ENCODE data around the gene AGBL5.

AGBL5 gene, protein sequence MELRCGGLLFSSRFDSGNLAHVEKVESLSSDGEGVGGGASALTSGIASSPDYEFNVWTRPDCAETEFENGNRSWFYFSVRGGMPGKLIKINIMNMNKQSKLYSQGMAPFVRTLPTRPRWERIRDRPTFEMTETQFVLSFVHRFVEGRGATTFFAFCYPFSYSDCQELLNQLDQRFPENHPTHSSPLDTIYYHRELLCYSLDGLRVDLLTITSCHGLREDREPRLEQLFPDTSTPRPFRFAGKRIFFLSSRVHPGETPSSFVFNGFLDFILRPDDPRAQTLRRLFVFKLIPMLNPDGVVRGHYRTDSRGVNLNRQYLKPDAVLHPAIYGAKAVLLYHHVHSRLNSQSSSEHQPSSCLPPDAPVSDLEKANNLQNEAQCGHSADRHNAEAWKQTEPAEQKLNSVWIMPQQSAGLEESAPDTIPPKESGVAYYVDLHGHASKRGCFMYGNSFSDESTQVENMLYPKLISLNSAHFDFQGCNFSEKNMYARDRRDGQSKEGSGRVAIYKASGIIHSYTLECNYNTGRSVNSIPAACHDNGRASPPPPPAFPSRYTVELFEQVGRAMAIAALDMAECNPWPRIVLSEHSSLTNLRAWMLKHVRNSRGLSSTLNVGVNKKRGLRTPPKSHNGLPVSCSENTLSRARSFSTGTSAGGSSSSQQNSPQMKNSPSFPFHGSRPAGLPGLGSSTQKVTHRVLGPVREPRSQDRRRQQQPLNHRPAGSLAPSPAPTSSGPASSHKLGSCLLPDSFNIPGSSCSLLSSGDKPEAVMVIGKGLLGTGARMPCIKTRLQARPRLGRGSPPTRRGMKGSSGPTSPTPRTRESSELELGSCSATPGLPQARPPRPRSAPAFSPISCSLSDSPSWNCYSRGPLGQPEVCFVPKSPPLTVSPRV

DNA sequence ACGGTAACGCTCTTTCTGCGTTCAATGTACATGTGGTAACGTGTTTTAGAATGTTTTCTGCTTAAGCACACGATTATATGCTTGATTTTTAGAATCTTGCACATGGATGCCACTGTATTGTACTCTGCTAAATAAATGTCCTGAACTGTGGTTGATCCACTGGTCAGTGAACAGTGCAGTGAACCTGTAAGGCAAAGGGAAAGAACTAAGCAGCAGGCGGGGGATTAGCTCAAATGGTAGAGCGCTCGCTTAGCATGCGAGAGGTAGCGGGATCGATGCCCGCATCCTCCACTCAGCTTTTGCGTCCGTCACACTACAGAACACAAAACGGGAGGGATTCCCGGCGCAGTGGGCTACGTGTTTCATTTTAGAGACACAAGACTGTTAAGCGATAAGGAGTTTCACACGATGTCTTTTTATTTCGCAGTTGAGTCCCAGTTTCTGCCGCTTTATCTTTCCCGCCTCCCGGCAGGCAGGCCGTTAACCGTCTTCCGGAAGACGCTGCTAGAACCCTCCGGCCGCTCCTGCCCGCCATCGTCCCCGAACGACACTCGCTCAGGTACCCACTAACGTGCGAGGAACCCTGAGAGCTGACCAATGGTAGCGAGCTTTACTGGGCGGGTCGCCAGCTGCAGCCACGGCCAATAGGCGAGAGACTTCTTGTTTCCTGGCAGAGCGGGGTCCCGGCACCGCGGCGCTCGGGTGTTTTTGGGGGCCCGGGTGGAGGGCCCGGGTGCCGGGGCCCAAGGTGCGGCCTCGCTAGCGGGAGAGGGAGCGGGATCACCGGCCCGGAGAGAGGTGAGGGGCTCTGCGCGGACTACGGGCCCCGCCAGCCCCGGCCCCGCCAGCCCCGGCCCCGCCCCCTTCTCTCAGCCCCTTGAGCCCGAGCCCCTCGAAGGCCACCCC lies at the start of gene AGBL5:
TSS of gene AGBL5 (plus strand) at position 673 of the 906 bp plus-strand sequence. CDS start 1,291 bp downstream, outside the sequence.
- peak; percentile 80 to 82 for DNase-seq (ENCODE audit: low read depth in 2 of 2)

DNA sequence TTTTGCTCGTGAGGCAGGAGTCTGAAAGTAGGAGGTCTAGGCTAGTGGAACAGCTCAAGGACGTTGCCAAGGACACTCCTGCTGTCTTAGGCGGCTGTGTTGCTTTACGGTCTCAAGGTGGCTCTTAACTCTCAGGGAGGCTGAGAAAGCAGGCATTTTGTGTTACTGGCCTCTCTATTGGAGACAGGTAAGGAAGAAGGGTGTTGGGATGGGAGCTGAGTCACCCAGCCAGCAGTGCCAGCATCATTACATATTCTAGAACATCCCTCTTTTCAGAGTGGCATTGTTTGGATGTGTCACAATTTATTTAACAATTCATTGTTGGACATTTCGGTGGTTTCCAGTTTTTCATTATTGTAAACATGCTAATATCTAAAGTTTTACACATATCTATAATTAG lies 49.5 kb upstream of the AGBL5 start:
- no peak for DNase-seq (ENCODE audit: low read depth in 2 of 2)

DNA sequence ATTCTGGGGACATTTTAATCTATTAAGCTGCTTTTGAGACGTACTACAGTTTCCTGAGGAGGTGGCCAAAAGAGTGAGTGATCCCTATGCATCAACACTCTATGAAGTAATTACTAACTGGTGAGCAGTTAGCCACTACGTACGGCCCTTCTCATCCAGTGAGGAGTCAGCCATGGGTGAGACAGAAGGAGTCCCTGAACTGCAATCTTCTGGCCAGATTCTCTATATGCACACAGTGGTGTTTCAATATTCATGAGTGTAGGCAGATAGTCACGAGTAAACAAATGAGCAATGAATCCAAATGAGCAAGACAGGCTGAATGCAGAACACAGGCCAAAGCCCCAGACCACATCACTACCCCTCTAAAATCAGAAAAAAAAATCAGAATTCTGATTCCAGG lies 48.5 kb upstream of the AGBL5 start:
- DNase-seq (ENCODE audit: low read depth in 2 of 2): no peak

DNA sequence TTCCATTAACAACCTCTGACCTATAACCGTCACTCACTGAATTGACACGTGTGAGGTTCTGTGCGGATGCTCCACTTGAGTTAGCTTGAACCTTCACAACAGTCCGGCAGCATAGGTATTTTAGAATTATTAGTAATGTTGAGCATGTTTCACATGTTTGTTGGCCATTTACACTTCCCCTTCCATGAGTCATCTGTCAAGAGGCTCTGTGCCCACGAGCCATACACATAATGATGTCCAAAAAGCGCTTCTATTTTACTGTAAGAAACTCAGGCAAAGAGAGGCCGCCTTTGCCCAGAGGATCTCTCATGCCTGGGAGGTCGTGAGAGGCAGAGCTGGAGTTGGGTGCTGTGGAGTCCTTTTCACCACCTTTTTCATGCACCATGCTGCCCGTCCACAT lies 47.6 kb upstream of the AGBL5 start:
- DNase-seq (ENCODE audit: low read depth in 2 of 2): no peak

DNA sequence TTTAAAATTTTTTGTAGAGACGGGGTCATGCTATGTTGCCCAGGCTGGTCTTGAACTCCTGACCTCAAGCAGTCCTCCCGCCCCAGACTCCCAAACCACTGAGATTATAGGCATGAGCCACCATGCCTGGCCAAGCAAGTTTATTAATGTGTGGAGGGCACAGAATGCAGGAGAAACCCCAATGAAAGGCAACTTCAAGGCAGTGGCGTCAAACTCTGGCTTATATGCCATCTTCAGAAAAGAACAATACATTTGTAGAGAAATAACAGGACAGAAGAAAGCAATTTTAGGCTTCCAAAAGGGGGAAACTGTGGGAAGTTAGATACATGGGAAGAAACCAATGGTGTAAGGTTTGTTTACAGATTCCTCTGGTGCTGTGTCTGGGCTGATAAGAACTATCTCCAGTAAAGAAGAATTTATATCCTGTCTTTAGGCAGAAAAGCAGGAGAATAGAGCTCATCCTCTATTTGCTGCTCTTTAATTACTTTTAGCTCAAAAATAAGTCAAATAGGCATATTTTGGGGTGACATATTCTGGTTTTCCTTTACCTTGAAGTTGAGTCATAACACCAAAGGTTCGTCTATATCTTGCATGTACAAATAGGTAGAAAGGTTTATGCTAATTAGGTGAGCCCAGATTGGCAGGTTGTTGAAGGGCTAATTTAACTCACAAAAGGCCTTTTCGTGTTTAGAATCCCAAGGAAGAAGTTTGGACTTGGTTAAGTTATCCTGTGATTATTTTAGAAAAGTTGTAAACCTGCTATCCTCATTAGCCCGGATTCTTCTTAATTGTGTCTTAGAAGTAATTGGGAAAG lies 44.7 kb upstream of the AGBL5 start:
- DNase-seq (ENCODE audit: low read depth in 2 of 2): no peak

DNA sequence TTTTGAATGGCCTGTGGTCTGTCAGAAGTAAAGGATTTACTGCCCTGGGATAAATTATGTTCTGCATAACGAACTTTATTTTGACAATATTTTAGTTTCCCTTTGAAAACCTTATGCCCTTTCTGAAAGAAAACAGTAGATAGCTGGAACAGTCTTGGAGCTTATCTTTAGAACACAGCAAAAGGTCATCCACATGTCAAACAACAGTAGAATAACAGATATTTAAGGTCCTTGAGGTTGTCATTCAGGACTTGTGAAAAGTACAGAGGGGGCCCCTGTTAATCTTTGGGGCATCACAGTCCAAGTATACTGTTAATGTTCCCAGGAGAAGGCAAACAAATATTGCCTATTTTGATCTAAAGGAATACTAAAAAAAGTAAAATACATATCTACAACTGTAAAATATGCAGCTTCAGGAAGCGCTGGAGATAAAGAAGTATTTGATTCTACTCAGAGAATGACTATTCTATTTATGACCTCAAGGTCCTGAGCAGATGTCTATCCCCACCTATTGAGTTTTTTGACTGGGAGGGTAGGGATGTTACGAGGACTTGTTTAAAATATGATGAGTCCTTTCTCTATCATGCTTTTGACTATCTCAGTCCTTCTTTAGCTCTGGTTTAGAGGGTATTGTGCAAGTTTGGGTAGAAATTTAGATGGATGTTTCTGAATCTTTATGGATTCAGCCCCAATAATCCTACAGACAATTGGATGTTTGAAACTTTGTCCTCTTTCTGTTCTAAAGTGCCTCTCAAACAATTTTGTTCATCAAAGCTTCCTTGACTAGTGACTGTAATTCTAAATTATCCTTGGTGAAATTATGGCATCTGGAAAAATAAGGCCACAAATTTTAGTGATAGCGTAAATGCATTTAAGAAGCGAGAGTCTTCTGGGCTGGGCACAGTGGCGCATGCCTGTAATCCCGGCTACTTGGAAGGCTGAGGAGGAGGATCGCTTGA lies 43.8 kb upstream of the AGBL5 start:
- no peak for DNase-seq (ENCODE audit: low read depth in 2 of 2)

DNA sequence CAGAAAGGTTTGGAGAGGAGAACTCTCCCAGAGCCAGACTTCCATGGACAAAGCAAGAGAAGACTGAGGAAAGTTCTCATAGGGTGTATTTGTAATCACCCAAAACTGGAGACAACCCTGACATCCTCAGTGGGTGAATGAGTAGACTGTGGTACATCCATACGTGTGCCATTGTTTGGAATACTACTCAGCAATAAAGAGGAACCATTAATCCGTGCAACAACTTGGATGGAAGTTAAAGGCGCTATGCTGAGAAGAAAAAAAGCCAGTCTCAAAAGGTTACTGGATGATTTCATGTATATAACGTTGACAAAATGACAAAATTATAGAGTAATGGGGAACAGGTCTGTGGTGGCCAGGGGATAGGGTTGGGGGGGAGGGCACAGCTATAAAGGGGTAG lies 42.8 kb upstream of the AGBL5 start:
- no peak for DNase-seq (ENCODE audit: low read depth in 2 of 2)

DNA sequence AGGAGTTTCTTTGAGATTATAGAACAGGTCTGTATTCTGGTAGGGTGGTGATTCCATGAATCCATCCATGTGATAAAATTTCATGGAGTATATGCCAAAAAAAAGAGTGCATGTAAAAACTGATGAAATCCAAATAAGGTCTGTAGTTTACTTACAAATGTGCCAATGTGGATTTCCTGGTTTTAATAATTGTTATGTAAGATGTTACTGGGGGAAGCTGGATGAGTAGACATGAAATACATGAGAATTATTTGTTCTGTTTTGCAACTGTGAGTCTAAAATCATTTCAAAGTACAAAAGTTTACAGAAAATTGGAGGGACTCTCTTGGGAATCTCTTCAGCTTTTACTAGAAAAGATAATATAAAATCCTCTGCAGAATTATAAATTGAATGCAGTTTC lies 42.4 kb upstream of the AGBL5 start:
- no peak for DNase-seq (ENCODE audit: low read depth in 2 of 2)

DNA sequence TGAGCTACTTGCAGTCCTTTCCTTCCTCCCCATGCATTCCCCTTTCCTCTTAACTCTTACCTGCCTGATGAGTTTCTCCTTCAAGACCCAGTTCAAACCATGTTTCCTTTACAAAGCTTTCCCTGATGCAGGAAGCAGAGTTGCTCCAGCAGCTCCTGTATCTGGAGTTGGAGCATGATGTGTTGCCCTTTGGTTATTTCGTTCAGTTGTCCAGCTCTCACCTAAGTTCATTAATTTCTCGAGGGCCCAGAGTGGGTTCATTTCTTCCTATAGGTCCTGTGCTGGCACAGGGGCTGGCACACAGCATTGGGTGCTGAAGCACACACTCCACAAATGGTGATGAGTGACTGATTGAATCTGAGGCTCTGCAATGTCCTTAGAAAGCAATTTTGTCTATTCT lies 41.8 kb upstream of the AGBL5 start:
- DNase-seq (ENCODE audit: low read depth in 2 of 2): no peak

DNA sequence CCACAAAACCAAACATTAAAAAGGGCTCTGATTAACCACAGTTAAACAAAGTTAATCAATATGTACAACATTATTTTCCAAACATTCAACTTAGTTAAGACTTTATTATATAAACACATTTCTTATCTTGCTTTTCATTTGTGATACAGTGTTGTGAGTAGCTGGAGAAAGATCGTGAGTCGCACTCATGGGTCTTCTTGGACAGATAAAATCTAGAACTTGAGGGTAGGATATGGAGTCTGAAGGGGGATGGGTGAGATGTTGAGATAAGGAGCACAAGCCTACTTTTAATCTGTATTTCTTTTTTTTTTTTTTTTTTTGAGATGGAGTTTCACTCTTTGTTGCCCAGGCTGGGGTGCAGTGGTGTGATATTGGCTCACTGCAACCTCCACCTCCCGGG lies 41.3 kb upstream of the AGBL5 start:
- DNase-seq (ENCODE audit: low read depth in 2 of 2): no peak

DNA sequence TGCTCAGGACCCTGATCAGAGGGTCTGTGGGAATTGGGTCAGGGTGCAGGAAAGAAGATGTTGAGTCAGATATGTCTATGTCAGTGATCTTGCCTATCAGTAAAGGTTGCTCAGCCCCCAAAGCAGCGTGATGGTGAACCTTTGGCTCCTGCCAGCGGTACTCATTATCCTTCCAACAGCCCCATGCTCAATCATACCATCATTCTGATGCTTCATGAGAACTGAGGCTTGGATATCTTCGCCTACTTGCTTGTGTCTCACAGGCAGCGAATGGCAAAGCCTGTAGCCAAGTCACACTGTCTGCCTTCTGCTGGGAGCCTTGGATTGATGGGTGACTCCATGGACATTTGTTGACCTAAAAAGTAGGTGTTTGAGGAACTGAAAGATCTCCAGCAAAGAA lies 37.7 kb upstream of the AGBL5 start:
- no peak for DNase-seq (ENCODE audit: low read depth in 2 of 2)

DNA sequence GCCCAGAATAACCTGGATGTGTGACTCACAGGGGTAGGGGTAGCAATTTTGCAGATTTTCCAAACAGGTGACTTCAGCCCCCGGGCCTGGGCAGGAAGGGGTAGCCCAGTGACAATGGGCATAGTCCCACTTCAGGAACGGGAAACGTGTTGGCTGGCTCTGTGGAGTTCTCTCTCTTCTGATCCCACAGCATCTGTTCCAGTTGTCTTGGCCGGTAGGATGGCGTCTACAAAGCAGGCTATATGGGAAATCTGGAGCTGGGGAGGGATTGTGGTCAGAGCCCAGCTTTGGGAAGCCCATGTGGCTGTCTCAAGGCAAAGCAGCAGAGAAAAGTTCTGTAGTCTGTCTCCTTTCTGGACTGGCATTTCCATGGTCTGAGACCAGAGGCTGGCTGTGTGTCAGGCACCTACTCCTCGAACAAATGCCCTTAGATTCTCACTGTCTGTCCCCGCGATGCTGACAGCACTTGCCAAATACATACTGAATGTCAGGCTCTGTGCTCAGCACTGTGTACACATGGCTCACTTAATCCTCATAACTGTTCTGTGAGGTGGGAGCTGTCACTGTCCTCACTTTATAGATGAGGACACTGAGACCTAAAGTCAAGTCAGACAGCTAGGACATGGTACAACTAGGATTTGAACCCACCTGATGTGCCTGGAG lies 36.6 kb upstream of the AGBL5 start:
- no peak for DNase-seq (ENCODE audit: low read depth in 2 of 2)

DNA sequence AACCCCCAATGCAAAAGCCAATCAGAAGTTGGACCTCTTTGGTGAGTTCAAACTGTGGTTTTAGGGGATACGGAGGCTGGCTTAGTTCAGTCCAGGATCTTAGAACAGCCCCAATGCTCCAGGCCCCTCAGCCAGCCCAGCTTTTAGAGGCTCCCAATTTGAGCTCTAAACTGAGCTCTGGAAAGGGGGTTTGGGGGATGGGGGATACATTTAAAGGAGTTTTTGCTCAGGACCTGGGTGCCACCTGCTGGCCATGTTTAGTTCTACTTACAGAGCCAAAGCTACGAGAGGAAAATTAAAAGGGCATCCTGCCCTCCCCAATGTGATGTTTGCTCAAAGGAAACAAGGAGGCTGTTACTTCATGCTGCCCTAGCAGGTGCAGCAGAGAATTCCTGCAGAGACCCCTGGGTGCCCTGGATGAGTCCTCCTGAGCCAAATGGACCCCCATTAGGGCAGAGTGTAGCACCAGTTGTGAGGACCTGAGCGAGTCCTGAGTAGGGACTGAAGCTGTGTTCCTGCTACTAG lies 34.6 kb upstream of the AGBL5 start:
- DNase-seq (ENCODE audit: low read depth in 2 of 2): peak; percentile 34 to 36

DNA sequence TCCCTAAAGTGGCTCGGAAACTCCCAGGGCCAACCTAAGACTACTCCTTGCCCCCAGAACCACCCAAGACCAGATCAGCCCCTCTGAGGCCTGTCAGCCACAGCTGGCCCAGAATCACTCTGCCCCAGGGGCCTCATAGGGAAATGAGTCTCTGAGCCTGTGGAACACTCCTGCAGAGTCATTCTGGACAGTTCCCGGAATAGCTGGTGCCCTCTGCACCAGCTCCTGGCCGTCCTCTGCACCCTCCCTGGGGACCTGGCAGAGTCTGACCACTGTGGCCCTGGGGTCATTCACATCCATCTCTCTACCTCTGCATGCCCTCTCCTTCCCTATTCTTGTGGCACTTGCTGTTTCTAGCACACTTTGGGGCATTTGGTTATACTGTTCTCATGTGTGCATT lies 33.3 kb upstream of the AGBL5 start:
- no peak for DNase-seq (ENCODE audit: low read depth in 2 of 2)

DNA sequence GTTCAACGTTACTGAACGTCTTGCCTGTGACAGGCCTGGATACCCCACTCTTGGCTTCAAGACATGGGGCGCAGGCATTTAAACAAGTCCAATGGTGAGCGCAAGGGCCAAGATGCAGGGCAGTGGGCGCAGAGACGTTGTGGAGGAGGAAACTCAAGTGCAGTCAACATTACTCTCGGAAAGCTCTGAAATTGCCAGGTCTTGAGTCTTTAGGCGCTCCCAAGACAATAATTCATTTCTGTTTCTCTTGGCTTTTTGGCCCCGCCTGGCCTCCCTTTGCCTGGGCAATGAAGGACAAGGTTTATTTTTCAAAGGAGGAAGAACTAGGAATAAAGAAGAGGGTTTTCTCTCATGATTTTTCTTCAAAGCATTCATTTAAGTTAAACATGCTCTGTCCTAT lies 32.0 kb upstream of the AGBL5 start:
- DNase-seq (ENCODE audit: low read depth in 2 of 2): no peak

DNA sequence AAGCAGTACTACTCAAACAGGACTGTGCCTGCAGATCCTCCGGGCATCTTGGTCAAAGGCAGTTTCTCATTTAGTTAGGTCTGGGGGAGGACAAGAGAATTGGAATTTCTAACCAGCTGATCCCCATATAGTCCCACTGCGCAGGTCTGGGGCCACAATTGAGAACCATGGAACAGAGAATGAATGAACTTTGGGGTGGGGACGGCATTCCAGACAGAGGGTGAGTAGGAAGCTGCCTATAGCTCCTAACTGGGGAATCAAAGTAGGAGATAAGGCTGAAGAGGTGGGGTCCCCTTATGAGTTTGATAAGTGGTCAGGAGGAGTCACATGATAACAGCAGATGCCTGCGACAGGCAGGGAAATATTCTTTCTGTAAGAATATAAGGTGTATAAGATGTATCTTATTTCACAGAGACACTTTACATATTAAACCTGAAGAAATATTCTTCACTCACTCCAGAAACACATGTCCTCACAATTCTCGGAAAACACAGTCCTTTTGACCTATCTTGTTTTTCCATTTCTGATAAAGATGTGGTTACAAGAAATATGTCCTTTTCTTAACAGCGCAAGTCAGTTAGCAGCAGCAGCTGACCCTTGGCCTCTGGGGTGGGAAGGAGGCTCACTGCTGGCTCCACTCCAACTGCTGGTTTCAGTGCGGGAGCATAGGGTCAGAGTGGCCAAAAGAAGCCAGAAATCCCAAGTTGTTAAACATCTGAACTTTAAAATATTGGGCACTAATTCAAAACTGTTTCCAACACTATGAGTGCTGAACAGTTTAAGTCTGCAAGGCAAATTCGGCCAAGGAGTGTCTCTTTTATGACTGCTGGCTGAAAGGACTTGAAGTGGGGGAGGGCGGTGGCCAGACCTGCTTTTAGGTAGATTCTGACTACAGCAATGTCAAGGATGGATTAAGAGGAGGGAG lies 31.3 kb upstream of the AGBL5 start:
- no peak for DNase-seq (ENCODE audit: low read depth in 2 of 2)

DNA sequence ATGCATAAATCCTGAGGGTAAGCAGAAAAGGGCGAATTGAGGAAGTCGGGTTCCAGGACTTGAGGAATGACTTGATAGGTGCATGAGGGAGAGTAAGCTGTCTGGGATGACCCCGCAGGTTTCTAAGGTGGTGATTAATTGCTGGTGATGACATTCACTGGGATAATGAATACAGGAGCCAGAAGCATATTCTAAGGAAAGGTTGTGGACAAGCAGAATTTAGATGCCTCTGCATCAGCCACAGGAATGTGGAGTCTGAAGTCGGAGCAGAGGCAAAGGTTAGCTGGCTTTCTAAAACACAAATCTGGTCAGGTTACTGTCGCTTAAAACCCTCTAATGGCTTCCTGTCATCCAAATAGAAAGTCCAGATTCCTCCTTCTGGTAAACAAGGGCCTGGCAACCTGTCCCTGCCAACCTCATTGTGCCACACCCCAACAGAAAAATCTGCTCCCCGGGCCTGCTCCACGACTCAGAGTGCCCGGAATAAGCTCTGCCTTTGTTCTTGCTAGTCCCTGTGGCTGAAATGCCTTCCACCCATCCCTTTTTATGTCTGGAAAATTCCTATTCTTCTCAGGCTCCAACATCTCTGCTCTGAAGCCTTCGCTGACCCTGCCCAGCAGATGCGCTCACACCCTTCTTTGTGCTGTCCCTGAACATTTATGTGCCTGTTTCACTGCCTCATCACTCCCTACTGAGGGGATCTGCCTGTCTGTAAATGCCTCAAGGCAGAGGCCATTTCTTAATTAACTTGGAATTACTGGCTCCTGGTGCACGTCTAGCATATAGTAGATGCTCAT lies 30.0 kb upstream of the AGBL5 start:
- no peak for DNase-seq (ENCODE audit: low read depth in 2 of 2)
